Natural killer cell treated with Interleukin-12 subunit alpha and Interleukin-12 subunit beta and Interleukin-15 and Interleukin-18, amount 100 ng/mL, for 72 hours (primary cell): ENCODE results near the gene ITGAX. TPM values are rescaled to one million over a fixed set of nuclear protein-coding genes. Genes with fewer than 3 reads are reported as not detected.
"Not testable (repeated sequence)": the region's sequence is repeated elsewhere in the genome, so short reads cannot be mapped to it uniquely, and the experiment has no call there.

ENCODE experiments used
- ATAC-seq, 2 donors: fragments of 150-1000 bp; cut with Tn5 transposase in 1 of 2; sonication (Bioruptor Pico), chemical (Tn5 transposase) in 1 of 2; 2 replicates each; pipeline ENCODE4 v1.10.0; 2021
- DNase-seq: peaks from one replicate; pipeline ENCODE4 v3.0.0; 2022; ENCODE audit warnings: low spot score
- H3K27ac Mint-ChIP-seq, 2 donors: 1 replicate in 1 of 2; 2 replicates in 1 of 2; pipeline ENCODE4 v1.8.0; 2022; ENCODE audit warnings: mixed read lengths in 2 of 2, mild to moderate bottlenecking in 1 of 2, moderate library complexity in 1 of 2
- H3K27me3 Mint-ChIP-seq, 2 donors: 1 replicate in 1 of 2; 2 replicates in 1 of 2; pipeline ENCODE4 v1.8.0; 2022; ENCODE audit warnings: mixed read lengths in 2 of 2
- H3K36me3 Mint-ChIP-seq: one replicate; pipeline ENCODE4 v1.8.0; 2022; ENCODE audit warnings: mixed read lengths
- H3K4me1 Mint-ChIP-seq, 2 donors: 1 replicate in 1 of 2; 2 replicates in 1 of 2; pipeline ENCODE4 v1.8.0; 2022; ENCODE audit warnings: low read depth in 2 of 2, mixed read lengths in 2 of 2, mild to moderate bottlenecking in 1 of 2
- H3K4me3 Mint-ChIP-seq: one replicate; pipeline ENCODE4 v1.8.0; 2022; ENCODE audit warnings: mixed read lengths
- H3K9me3 Mint-ChIP-seq: 2 replicates; pipeline ENCODE4 v1.8.0; 2022; ENCODE audit warnings: mixed read lengths
- total RNA-seq, 2 donors: library from RNA; stranded (reverse); gene quantifications; one replicate each; pipeline ENCODE4 v1.2.3, GENCODE V29; 2022

The ITGAX gene
- 100 to 1,000 TPM in 1 of 2 donors, 10 to 100 TPM in 1; 62.1 to 124 TPM for total RNA-seq

DNA sequence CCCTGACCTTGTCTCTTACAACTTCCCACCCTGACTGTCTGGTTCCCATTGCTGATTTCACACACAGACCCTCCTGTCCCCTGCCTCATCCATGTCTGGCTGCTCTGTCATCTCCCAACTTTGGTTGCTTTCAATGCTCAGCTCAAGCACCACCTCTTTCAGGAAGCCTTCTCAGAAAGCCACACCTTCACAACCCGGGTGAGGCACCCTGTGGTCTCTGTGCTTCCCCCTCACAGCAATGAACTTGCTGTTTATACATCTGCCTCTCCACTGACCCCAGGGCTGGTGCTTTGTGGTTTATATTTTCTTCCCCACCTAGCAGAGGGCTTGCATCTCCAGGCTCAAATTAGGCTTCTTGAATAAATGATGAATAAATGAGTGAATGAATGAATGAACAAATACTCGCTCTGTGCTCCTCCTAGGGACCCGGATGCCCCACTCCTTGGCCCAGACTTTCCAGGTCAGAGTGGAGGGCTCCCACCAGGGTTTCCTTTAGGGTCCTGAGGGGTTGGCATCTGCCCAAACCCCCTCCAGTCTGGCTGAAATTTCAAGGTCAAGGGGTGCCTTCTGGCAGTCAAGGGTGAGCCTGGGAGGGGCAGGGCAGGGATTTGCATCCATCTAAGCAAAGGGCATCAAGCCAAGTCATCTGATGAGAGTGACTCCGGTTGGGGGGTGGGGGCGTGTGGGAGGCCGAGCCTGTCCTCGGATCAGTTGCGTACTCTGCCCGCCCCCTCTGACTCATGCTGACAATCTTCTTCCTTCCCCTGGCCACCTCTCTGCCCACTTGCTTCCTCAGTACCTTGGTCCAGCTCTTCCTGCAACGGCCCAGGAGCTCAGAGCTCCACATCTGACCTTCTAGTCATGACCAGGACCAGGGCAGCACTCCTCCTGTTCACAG is at the start of gene ITGAX:
Gene ITGAX, plus strand, starts transcription at position 783 of the 898 bp plus-strand sequence. Its CDS starts 79 bp downstream, at position 862.
- DNase-seq (peak; percentile 94), ATAC-seq (peak; percentile 86 to 91)
- Mint-ChIP-seq H3K27ac (peak within 1 kb of the TSS; percentile 89 to 96), H3K9me3 (no peaks in the 10 kb centered on the region), H3K4me1 (peaks cover 66 to 67% of the 10 kb centered on the region in 2 donors), H3K27me3 (no peaks in the 10 kb centered on the region), H3K4me3 (peak within 1 kb of the TSS; percentile 84), H3K36me3 (no peaks in the 10 kb centered on the region)

DNA sequence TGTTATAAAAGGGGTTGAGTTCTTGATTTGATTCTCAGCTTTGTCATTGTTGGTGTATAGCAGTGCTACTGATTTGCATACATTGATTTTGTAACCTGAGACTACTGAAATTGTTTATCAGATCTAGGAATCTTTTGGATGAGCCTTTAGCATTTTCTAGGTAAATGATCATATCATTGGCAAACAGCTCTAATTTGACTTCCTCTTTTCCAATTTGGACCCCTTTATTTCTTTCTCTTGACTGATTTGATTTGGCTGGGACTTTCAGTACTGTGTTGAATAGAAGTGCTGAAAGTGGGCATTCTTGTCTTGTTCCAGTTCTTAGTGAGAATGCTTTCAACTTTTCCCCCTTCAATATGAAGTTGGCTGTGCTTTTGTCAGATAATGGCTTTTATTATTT is 49.8 kb upstream of the ITGAX start:
- no peak overlapping the region for H3K4me3 Mint-ChIP-seq
- DNase-seq (no peak), ATAC-seq (no peak)
- H3K27me3 Mint-ChIP-seq: no peaks in the 10 kb centered on the region
- H3K36me3 Mint-ChIP-seq: peaks cover 13% of the 10 kb centered on the region
- peaks cover 49 to 52% of the 10 kb centered on the region in 2 donors for H3K4me1 Mint-ChIP-seq
- H3K27ac Mint-ChIP-seq: peak overlapping the region; percentile 7 to 95
- H3K9me3 Mint-ChIP-seq: no peaks in the 10 kb centered on the region

DNA sequence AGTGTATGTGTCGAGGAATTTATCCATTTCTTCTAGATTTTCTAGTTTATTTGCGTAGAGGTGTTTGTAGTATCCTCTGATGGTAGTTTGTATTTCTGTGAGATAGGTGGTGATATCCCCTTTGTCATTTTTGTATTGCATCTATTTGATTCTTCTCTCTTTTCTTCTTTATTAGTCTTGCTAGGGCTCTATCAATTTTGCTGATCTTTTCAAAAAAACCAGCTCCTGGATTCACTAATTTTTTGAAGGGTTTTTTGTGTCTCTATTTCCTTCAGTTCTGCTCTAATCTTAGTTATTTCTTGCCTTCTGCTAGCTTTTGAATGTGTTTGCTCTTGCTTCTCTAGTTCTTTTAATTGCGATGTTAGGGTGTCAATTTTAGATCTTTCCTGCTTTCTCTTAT is 46.6 kb upstream of the ITGAX start:
- H3K27me3 Mint-ChIP-seq, H3K4me3 Mint-ChIP-seq, H3K27ac Mint-ChIP-seq, H3K9me3 Mint-ChIP-seq, ATAC-seq, DNase-seq: not testable (repeated sequence)
- peaks cover 20% of the 10 kb centered on the region for H3K36me3 Mint-ChIP-seq
- H3K4me1 Mint-ChIP-seq: peaks cover 39 to 43% of the 10 kb centered on the region in 2 donors

DNA sequence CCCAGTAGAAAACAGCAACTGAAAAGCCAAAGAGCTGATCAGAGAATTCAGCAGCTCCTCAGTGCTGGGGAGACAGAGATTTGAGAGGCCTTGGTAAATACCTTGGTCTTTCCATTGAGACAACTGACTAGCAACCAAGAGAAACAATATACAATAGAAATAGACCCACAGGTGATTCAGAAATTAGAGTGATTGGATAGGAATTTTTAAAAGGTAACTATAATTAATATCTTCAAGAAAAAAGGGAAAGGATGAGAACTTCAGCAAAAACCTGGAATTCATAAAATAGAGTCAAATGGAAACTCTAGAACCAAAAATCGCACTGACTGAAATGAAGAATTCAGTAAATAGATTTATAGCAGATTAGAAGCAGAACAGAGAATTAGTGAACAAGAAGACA is 32.5 kb upstream of the ITGAX start:
- Mint-ChIP-seq H3K4me3 (no peak overlapping the region), H3K27ac (peak overlapping the region in 1 of 2 donors; percentile 77)

DNA sequence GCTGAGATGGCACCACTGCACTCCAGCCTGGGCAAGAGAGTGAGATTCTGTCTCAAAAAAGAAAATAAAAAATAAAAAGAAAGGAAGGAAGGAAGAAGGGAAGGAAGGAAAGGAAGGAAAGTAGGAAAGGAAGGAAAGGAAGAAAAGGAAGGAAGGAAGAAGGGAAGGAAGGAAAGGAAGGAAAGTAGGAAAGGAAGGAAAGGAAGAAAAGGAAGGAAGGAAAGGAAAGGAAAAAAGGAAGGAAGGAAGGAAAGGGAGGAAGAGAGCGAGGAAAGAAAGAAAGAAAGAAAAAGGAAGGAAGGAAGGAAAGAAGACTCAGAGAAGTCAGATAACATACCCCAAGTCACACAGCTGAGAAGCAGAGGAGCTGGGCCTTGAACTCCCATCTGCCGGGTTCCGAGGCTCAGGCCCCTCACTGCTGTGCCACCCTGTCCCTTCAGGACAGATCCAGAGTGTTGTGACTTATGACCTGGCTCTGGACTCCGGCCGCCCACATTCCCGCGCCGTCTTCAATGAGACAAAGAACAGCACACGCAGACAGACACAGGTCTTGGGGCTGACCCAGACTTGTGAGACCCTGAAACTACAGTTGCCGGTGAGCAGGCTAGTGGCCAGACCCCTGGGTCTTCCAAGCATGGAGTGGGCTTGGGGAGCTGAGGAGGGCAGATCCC is 30.9 kb upstream of the ITGAX start:
- DNase-seq (no peak), ATAC-seq (no peak)
- Mint-ChIP-seq H3K9me3 (peaks cover 11% of the 10 kb centered on the region), H3K27ac (no peak overlapping the region), H3K4me1 (peaks cover 17 to 28% of the 10 kb centered on the region in 2 donors), H3K27me3 (no peaks in the 10 kb centered on the region), H3K36me3 (peaks cover 48% of the 10 kb centered on the region), H3K4me3 (no peak overlapping the region)

More for the DNA sequence above, 32.5 kb upstream of the ITGAX start:
- Mint-ChIP-seq H3K4me1 (peaks cover 12 to 19% of the 10 kb centered on the region in 2 donors), H3K27me3 (no peaks in the 10 kb centered on the region), H3K36me3 (peaks cover 45% of the 10 kb centered on the region), H3K9me3 (peaks cover 15% of the 10 kb centered on the region)
- DNase-seq (no peak), ATAC-seq (no peak)

DNA sequence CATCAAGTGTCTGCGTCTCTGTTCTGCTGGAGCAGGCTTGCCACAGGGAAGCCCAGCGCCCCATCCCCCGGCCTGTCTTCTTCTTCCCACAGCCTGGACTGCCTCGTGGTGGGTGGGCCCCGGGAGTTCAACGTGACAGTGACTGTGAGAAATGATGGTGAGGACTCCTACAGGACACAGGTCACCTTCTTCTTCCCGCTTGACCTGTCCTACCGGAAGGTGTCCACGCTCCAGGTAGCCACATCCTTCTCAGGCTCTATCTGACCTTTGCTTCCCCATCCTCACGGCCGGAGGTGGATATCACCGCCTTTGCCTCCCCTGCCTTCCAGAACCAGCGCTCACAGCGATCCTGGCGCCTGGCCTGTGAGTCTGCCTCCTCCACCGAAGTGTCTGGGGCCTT is 29.8 kb upstream of the ITGAX start:
- Mint-ChIP-seq H3K27ac (peak overlapping the region in 1 of 2 donors; percentile 81), H3K4me3 (no peak overlapping the region), H3K9me3 (peaks cover 11% of the 10 kb centered on the region), H3K36me3 (peaks cover 48% of the 10 kb centered on the region), H3K27me3 (no peaks in the 10 kb centered on the region), H3K4me1 (peaks cover 17 to 28% of the 10 kb centered on the region in 2 donors)
- ATAC-seq (no peak), DNase-seq (no peak)

DNA sequence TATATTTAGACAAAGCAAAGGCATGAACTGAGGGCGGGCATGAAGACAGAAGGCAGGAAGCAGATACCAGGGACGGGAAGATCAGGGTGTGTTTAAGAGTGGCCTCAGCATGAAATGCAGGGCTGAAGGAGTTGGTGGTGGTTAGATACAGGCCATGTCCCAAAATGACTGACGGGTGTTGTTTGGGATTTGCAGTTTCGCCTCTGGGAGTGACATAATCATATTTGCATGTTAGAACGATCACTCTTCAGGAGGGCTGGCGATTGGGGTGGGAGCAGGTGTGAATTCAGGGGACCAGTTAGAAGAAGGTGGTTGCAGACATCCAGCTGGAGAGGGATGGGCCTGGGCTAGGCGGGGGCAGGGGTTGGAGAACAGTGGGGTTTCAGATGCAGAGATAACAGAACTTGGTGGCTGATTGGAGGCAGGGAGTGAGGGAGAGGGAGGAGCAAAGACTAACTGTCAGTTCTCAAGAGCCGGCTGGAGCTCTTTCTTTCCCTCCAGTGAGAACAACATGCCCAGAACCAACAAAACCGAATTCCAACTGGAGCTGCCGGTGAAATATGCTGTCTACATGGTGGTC is 27.2 kb upstream of the ITGAX start:
- peaks cover 23 to 34% of the 10 kb centered on the region in 2 donors for H3K4me1 Mint-ChIP-seq
- H3K27ac Mint-ChIP-seq: no peak overlapping the region
- H3K9me3 Mint-ChIP-seq: peaks cover 3% of the 10 kb centered on the region
- no peak for ATAC-seq
- DNase-seq: no peak
- H3K4me3 Mint-ChIP-seq: no peak overlapping the region
- no peaks in the 10 kb centered on the region for H3K27me3 Mint-ChIP-seq
- peaks cover 33% of the 10 kb centered on the region for H3K36me3 Mint-ChIP-seq

DNA sequence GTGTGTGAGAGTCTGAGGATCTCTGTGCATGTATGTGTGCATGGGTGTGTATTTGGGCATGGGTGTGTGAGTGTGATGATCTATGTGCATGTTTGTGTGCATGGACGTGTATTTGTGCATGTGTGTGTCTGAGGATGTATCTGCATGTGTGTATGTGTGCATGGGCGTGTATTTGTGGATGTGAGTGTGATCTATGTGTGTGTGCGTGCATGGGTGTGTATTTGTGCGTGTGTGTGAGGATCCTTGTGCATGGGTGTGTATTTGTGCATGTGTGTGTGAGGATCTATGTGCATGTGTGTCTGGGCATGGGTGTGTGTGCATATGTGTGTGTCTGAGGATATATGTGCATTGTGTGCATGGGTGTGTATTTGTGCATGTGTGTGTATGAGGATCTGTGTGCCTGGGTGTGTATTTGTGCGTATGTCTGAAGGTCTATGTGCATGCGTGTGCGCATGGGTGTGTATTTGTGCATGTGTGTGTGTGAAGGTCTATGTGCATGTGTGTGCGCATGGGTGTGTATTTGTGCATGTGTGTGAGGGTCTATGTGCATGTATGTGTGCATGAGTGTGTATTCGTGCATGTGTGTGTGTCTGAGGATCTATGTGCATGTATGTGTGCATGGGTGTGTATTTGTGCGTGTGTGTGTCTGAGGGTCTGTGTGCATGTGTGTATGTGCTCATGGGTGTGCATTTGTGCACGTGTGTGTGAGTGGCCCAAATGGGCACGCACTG is 26.5 kb upstream of the ITGAX start:
- Mint-ChIP-seq H3K4me3 (no peak overlapping the region), H3K27me3 (no peaks in the 10 kb centered on the region), H3K9me3 (no peaks in the 10 kb centered on the region), H3K36me3 (peaks cover 27% of the 10 kb centered on the region), H3K27ac (no peak overlapping the region), H3K4me1 (peaks cover 20 to 32% of the 10 kb centered on the region in 2 donors)
- ATAC-seq (no peak), DNase-seq (no peak)

DNA sequence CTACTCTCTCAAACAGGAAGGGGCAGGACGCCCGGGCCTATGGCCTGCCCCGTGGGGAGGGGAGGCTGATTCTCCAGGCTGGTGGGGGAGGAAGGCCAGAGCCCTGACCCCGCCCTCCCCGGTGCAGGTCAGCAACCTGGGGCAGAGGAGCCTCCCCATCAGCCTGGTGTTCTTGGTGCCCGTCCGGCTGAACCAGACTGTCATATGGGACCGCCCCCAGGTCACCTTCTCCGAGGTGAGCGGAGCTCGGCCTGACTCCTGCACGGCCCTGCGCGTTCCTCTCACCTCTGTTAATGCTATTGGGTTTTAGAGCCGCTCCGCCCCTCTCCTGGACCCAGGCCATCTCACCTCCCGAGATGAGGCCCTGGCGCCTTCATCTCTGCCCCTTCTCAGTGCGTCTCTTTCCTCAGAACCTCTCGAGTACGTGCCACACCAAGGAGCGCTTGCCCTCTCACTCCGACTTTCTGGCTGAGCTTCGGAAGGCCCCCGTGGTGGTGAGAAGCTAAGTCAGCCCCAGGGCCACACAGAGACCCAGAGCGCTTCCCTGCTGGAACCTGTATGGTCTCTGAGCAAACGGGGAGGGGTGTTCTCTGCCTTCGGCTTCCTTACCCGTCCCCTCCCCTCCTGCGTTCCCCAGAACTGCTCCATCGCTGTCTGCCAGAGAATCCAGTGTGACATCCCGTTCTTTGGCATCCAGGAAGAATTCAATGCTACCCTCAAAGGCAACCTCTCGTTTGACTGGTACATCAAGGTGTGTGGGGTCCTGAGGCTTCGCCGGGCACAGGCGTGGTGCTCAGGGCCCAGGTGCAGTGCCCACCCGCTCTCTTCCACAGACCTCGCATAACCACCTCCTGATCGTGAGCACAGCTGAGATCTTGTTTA is 25.1 kb upstream of the ITGAX start:
- Mint-ChIP-seq H3K4me1 (peaks cover 24 to 41% of the 10 kb centered on the region in 2 donors), H3K27ac (peak overlapping the region in 1 of 2 donors; percentile 48), H3K27me3 (no peaks in the 10 kb centered on the region), H3K9me3 (no peaks in the 10 kb centered on the region), H3K36me3 (peaks cover 27% of the 10 kb centered on the region), H3K4me3 (no peak overlapping the region)
- ATAC-seq (no peak), DNase-seq (no peak)

DNA sequence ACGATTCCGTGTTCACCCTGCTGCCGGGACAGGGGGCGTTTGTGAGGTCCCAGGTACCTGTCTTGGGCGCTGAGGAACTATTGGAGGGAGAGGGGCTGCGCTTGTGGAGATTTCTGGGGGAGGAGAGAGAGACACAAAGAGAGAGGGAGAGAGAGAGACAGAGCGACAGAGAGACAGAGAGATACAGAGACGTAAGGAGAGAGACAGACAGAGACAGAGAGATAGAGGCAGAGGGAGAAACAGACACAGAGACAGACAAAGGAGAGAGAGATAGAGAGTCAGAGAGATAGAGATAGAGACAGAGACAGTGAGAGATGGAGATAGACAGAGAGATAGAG is 24.5 kb upstream of the ITGAX start:
- Mint-ChIP-seq H3K9me3 (no peaks in the 10 kb centered on the region), H3K4me1 (peaks cover 24 to 39% of the 10 kb centered on the region in 2 donors), H3K27ac (peak overlapping the region in 1 of 2 donors; percentile 48), H3K36me3 (peaks cover 24% of the 10 kb centered on the region), H3K4me3 (peak overlapping the region; percentile 84), H3K27me3 (no peaks in the 10 kb centered on the region)
- no peak for ATAC-seq
- DNase-seq: no peak

DNA sequence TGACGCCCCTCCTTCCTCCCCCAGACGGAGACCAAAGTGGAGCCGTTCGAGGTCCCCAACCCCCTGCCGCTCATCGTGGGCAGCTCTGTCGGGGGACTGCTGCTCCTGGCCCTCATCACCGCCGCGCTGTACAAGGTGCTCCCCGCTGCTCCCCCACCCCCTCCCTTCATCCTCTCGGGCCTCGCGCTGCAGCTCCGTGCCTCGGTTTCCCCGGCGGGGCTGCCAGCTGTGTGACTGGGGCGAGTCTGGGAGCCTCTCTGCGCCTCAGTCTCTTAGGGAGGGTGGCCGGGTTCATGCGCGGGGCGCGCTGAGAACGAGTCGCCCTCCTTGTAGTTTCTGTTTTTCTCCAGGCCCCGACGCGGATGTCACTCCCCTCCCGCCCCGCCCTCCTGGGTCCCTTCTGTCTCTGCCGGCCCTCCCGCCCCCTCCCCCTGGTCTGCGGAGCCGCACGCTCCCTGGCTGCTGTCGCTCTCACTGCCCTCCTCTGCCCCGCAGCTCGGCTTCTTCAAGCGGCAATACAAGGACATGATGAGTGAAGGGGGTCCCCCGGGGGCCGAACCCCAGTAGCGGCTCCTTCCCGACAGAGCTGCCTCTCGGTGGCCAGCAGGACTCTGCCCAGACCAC is 23.7 kb upstream of the ITGAX start:
- H3K27me3 Mint-ChIP-seq: no peaks in the 10 kb centered on the region
- ATAC-seq (peak; percentile 54 to 74), DNase-seq (no peak)
- no peaks in the 10 kb centered on the region for H3K9me3 Mint-ChIP-seq
- peaks cover 20% of the 10 kb centered on the region for H3K36me3 Mint-ChIP-seq
- H3K4me1 Mint-ChIP-seq: peaks cover 24 to 37% of the 10 kb centered on the region in 2 donors
- H3K27ac Mint-ChIP-seq: peak overlapping the region in 1 of 2 donors; percentile 48
- peak overlapping the region; percentile 84 for H3K4me3 Mint-ChIP-seq

DNA sequence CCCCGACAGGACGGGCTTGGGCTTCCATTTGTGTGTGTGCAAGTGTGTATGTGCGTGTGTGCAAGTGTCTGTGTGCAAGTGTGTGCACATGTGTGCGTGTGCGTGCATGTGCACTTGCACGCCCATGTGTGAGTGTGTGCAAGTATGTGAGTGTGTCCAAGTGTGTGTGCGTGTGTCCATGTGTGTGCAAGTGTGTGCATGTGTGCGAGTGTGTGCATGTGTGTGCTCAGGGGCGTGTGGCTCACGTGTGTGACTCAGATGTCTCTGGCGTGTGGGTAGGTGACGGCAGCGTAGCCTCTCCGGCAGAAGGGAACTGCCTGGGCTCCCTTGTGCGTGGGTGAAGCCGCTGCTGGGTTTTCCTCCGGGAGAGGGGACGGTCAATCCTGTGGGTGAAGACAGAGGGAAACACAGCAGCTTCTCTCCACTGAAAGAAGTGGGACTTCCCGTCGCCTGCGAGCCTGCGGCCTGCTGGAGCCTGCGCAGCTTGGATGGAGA is 23.1 kb upstream of the ITGAX start:
- Mint-ChIP-seq H3K4me3 (peak overlapping the region; percentile 50), H3K27me3 (no peaks in the 10 kb centered on the region), H3K9me3 (no peaks in the 10 kb centered on the region), H3K36me3 (peaks cover 18% of the 10 kb centered on the region), H3K4me1 (peaks cover 24 to 35% of the 10 kb centered on the region in 2 donors), H3K27ac (peak overlapping the region in 1 of 2 donors; percentile 37)
- ATAC-seq: no peak
- no peak for DNase-seq
